Gastrocnemius medialis (tissue), 4 donors: ENCODE data around the gene RETREG1.

Experiments
- POLR2A ChIP-seq, 2 donors: fragments of 450-650 bp; IDR thresholded peaks; one replicate each; pipeline ENCODE4 v1.6.1; 2017; ENCODE audit warnings: antibody characterized with exemption in 2 of 2, mild to moderate bottlenecking in 2 of 2, moderate library complexity in 2 of 2
- TF ChIP-seq, protein P1 (sequence below), 5 experiments: fragments of 450-650 bp in 3 of 5; fragments of 200-600 bp in 2 of 5; sonication (generic) in 2 of 5; IDR thresholded peaks in 4 of 5; conservative IDR thresholded peaks in 1 of 5; 1 replicate in 4 of 5; 2 replicates in 1 of 5; pipeline ENCODE4 v1.5.1; 2016 to 2019; ENCODE audit warnings: antibody characterized with exemption in 5 of 5, mild to moderate bottlenecking in 3 of 5, moderate library complexity in 3 of 5

DNA sequence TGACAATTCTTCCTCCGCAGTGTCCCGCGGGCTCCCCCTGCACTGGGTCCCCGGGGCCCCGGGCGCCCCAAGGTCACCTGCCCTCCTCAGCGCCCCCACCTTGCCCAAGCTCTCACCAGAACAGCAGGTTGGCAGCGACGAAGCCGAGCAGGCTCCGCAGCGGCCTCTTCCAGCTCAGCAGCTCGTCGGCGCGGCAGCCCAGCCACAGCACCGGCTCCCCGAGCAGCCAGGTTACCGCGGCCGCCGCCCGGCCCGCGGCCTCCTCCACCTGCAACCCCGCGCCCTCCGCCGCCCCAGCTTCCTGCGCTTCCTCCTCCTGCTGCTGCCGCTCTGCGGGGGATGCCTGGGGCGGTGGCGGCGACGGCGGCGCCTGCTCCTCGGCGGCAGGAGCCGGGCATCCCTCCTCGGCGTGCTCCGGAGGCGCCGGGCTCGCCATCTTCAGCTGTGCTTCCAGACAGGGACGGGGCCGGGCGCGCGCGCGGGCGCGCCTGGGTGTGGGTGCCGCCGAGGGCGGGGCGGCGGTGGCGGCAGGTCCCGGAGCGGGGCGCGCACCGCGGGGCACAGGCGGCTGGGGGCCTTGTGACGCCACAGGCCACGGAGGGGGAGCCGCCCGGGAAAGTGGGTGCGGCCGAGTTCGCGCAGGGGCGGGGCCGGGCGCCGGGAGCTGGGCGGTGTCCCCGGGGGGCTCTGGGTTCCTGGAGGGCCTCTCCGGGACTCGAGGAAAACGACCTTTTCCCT is at the start of gene RETREG1:
- TF ChIP-seq, protein P1, sequence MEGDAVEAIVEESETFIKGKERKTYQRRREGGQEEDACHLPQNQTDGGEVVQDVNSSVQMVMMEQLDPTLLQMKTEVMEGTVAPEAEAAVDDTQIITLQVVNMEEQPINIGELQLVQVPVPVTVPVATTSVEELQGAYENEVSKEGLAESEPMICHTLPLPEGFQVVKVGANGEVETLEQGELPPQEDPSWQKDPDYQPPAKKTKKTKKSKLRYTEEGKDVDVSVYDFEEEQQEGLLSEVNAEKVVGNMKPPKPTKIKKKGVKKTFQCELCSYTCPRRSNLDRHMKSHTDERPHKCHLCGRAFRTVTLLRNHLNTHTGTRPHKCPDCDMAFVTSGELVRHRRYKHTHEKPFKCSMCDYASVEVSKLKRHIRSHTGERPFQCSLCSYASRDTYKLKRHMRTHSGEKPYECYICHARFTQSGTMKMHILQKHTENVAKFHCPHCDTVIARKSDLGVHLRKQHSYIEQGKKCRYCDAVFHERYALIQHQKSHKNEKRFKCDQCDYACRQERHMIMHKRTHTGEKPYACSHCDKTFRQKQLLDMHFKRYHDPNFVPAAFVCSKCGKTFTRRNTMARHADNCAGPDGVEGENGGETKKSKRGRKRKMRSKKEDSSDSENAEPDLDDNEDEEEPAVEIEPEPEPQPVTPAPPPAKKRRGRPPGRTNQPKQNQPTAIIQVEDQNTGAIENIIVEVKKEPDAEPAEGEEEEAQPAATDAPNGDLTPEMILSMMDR (IDR thresholded peaks at IDR 0.05 in 4 of 5, conservative IDR thresholded peaks at IDR 0.05 in 1 of 5) = no peak
- TF ChIP-seq POLR2A (IDR thresholded peaks at IDR 0.05) = no peak
